Liver (tissue), 3 donors: ENCODE data around the gene PWWP2B.

Experiments used
- GABPA ChIP-seq, 2 donors: IDR thresholded peaks in 1 of 2; conservative IDR thresholded peaks in 1 of 2; 2 replicates each; pipeline ENCODE4 v1.6.1; 2016; ENCODE audit warnings: antibody characterized with exemption in 2 of 2, mild to moderate bottlenecking in 1 of 2, moderate library complexity in 1 of 2
- MAX ChIP-seq: IDR thresholded peaks from 2 replicates; pipeline ENCODE4 v1.6.1; 2016; ENCODE audit warnings: antibody characterized with exemption
- TF ChIP-seq, protein P1 (sequence below): fragments of 150-350 bp; IDR thresholded peaks from 2 replicates; pipeline ENCODE4 v1.5.1; 2017; ENCODE audit warnings: improper control_type of control experiment, low read depth, low read length; ENCODE audit not compliant: missing input control
- donor health status: healthy.
- donor health status: healthy.

DNA sequence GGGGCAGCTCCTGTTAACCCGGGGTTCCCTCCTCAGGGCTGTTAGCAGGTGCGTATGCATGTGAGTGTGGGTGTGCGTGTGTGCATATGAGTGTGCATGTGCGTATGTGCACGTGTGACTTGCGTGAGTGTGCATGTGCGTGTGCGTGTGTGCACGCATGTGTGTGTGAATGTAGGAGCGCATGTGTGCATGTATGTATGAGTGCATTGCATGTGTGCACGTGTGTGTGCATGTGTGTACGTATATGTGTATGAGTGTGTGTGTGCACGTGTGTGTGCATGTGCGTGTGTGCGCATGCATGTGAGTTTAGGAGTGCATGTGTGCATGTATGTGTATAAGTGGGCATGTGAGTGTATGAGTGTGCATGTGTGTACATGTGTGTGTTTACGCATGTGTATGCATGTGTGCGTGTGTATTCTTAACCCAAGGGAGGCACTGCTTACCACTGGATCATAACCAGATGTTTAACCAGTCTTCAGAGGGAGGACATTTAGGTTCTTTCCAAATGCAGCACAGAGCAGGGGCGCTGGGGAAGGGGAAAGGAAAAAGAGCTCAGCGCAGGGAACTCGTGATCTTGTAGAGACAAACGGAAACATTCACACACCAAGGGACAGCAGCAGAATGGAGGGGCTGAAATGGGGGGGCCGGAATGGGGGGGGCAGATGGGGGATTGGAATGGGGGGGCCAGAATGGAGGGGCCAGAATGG lies 45.0 kb downstream of the PWWP2B start:
- TF ChIP-seq MAX (no peak), GABPA (IDR thresholded peaks at IDR 0.05 in 1 of 2, conservative IDR thresholded peaks at IDR 0.05 in 1 of 2) (no peak)
- TF ChIP-seq, protein P1, sequence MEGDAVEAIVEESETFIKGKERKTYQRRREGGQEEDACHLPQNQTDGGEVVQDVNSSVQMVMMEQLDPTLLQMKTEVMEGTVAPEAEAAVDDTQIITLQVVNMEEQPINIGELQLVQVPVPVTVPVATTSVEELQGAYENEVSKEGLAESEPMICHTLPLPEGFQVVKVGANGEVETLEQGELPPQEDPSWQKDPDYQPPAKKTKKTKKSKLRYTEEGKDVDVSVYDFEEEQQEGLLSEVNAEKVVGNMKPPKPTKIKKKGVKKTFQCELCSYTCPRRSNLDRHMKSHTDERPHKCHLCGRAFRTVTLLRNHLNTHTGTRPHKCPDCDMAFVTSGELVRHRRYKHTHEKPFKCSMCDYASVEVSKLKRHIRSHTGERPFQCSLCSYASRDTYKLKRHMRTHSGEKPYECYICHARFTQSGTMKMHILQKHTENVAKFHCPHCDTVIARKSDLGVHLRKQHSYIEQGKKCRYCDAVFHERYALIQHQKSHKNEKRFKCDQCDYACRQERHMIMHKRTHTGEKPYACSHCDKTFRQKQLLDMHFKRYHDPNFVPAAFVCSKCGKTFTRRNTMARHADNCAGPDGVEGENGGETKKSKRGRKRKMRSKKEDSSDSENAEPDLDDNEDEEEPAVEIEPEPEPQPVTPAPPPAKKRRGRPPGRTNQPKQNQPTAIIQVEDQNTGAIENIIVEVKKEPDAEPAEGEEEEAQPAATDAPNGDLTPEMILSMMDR, result no peak
